ENCODE results near the gene CDH4. TPM values are rescaled to one million over a fixed set of nuclear protein-coding genes. Genes with fewer than 3 reads are reported as not detected.

CDH4 gene
- total and polyA plus RNA-seq, 2 donors (not counting 1 experiment from before 2014, with no cell fraction given) = not detected

GRCh38 chr20:61480158-61480825 is 228.2 kb downstream of the CDH4 start:
- CTCF ChIA-PET = no interaction called here

More at GRCh38 chr20:61480158-61480825, 228.2 kb downstream of the CDH4 start:
- no peaks in the 10 kb centered on the region for H3K36me3 ChIP-seq (replicated peaks in 1 of 2; ENCODE audit: control extremely low read depth in 1 of 2, control insufficient read depth in 1 of 2, extremely low read depth in 1 of 2, insufficient read depth in 2 of 2, low read length in 1 of 2)
- peaks cover 0 to 38% (median 0%) of the 10 kb centered on the region in 3 donors for H3K9me3 ChIP-seq (ENCODE audit: control extremely low read depth in 1 of 3, control insufficient read depth in 2 of 3, insufficient read depth in 1 of 3, low read length in 2 of 3)
- no peak overlapping the region for H3K4me3 Mint-ChIP-seq
- no peak overlapping the region for H3K4me2 ChIP-seq (replicated peaks; ENCODE audit: low read depth, low read length, poor library complexity, severe bottlenecking)
- ATAC-seq (ENCODE audit: low read depth) (no peak), DNase-seq (no peak)
- H3K79me2 ChIP-seq (ENCODE audit: control insufficient read depth, insufficient read depth, low read length) = no peaks in the 10 kb centered on the region
- intact Hi-C loops (cut with micrococcal nuclease) = no loop called here
- no peak overlapping the region for H3K9ac ChIP-seq (ENCODE audit: low read length)
- H3K27me3 Mint-ChIP-seq = no peaks in the 10 kb centered on the region
- H3K9me3 Mint-ChIP-seq (ENCODE audit: insufficient read depth) = peaks cover 13% of the 10 kb centered on the region
- H4K20me1 ChIP-seq (ENCODE audit: control insufficient read depth, insufficient read depth, low read length, poor library complexity, severe bottlenecking) = no peaks in the 10 kb centered on the region
- H3K4me1 ChIP-seq (ENCODE audit: control insufficient read depth in 2 of 2, insufficient read depth in 2 of 2, low read length in 2 of 2) = no peaks in the 10 kb centered on the region
- H3K4me3 ChIP-seq (ENCODE audit: control extremely low read depth in 1 of 5, extremely low read depth in 1 of 5, insufficient read depth in 1 of 5, low read depth in 2 of 5, low read length in 4 of 5) = no peak overlapping the region
- H3K27ac Mint-ChIP-seq = no peak overlapping the region
- H2AFZ ChIP-seq (ENCODE audit: insufficient read depth, low read depth, low read length, poor library complexity, severe bottlenecking) = no peak overlapping the region
- POLR2A ChIA-PET = no interaction called here
- 92% methylated on average over 16 of the region's 16 CpGs for WGBS (ENCODE audit: insufficient coverage)
- H3K4me1 Mint-ChIP-seq = no peaks in the 10 kb centered on the region
- H3K27ac ChIP-seq (ENCODE audit: low read length in 2 of 2) = no peak overlapping the region
- no peaks in the 10 kb centered on the region for H3K27me3 ChIP-seq (replicated peaks in 1 of 4; ENCODE audit: control extremely low read depth in 1 of 4, control insufficient read depth in 3 of 4, insufficient read depth in 4 of 4, low read length in 3 of 4)
- TF ChIP-seq CTCF (IDR thresholded peaks at IDR 0.05) (no peak), EZH2 (IDR thresholded peaks at IDR 0.05; ENCODE audit: borderline replicate concordance, insufficient read depth, low read depth, low read length, poor library complexity, severe bottlenecking) (no peak)

Data from B cell (primary cell).